Stimulated activated CD8-positive, alpha-beta memory T cell treated with anti-CD3 and anti-CD28 coated beads, Interleukin-4, amount 100 ng/mL, for 48 hours (primary cell): ENCODE measurements around the gene DCAF4.
"Not testable (repeated sequence)": the region's sequence is repeated elsewhere in the genome, so short reads cannot be mapped to it uniquely, and the experiment has no call there.

Experiments
- DNase-seq: peaks from one replicate; pipeline ENCODE4 v3.0.0-alpha.2; 2020

DCAF4 gene

GRCh38 chr14:72941286-72941985 is 15.2 kb downstream of the DCAF4 start:
- DNase-seq, result no peak

DNA sequence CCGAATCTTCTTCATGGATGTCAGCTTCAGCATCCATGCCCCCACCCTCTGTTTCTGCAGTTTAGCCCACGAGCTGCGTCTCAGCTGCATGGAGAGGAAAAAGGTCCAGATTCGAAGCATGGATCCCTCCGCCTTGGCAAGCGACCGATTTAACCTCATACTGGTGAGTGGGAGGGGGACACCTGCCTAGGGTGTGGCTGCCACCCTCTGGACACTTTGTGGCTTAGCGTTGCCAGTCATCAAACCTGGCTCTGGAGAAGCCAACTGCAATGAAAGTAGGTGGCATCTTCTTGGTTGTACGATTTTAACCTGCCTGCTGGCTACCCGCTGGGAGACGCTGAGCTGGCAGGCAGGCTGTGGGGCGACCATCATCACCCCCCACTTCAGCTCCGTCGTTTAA is 16.7 kb downstream of the DCAF4 start:
- DNase-seq, result no peak

GRCh38 chr14:72943876-72944430 is 17.7 kb downstream of the DCAF4 start:
- no peak for DNase-seq

GRCh38 chr14:72945356-72946027 is 19.2 kb downstream of the DCAF4 start:
- DNase-seq, result no peak

- DNase-seq, result no peak
These were observed 20.2 kb downstream of the DCAF4 start for GRCh38 chr14:72946491-72946890.

DNA sequence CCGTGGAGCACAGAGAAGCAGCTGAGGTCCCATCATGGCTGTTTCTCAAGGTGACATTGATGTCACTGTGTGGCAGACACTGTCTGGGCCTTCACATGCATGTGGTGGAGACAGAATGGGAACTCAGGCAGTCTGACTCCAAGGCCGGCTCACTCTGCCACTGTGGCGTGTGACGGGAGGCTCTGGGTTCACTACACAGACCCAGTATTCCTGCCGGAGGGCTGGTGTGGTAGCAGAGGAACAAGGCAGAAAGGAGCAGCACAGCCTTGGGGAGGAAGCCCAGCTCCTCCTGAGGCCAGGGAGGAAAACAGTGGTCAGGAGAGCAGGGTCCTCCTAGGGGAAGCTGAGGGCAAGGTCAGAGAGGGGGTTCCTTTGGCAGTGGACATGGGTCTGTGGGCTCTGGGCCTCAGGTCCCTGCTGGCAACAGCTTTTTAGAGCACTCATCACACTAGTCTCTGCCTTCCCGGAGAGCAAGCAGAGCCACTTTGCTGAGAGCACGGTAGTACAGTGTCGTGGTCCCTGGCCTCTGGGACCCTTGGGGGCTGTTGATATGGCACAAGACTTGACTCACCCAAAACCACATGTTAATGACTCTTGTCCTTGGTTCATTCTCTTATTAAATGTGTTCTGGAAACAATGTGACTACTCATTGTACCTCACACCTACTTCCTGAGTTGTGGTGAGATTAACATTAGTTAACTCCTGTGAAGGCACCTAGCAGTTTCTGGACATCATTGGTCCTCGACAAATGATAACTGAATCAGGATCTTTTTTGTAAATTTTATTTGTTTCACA is 21.3 kb downstream of the DCAF4 start:
- DNase-seq, result no peak

DNA sequence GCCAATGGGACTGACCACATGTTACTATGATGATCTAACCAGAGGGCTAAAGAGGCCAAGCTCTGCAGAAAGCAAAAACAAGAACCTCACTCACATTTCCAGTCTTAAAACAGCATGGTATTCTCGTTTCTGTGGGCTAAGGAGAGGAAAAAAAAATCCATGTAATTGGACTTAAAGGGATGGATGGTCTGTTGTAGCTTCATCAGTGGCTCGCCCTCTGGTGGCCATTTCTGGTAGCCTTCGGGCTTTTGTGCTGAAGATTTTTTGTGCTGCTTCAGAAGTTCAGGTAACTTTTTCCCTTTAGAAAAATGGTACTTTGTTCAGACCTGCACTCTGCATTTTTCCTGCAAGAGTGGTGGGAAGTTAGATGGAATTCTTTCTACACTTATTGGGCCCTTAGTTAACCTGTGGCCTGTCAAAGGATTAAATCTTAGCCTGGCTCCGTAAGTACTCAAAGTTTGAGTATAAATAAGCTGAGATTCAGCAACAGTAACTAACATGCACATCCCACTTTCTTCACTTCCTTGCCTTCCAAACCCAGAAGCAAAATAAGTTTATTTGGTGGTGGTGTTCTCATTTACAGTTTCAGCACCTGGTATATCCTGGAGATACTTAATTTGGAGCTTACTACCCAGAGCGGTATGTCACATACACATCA is 22.3 kb downstream of the DCAF4 start:
- peak; percentile 83 for DNase-seq

DNA sequence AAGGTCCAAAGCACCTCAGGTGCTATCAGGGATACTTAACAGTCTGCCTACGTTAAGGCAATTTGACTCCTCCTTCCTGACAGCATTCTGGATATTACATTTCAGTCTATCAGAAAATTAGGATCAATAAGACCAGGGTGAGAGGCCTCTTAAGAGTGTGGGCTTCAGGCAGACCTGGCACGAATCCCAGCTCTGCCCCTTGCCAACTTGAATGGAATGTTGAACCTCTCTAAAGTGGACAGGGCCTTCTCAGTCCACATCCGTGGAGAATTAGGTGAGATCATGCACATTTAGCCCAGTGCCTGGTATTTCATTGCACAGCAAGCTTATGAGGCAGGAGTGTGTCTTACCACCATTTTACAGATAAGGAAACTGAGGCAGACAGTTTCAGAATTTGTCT is 25.9 kb downstream of the DCAF4 start:
- no peak for DNase-seq

GRCh38 chr14:72956741-72957140 is 30.5 kb downstream of the DCAF4 start:
- DNase-seq, result not testable (repeated sequence)

- no peak for DNase-seq
These were observed 30.9 kb downstream of the DCAF4 start for GRCh38 chr14:72957213-72957612.

DNA sequence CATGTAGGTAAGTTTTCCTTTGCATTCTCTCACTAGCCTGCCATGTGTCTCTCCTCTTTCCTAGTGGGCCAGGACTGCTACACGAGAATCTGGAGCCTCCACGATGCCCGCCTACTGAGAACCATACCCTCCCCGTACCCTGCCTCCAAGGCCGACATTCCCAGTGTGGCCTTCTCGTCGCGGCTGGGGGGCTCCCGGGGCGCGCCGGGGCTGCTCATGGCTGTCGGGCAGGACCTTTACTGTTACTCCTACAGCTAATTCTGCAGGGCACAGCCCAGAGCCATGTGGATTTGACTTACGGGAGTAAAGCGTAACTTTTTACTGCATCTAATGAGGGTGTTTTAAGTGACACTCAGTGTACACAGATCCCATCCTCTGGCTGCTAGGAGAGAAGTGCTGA is 32.3 kb downstream of the DCAF4 start:
- no peak for DNase-seq

DNA sequence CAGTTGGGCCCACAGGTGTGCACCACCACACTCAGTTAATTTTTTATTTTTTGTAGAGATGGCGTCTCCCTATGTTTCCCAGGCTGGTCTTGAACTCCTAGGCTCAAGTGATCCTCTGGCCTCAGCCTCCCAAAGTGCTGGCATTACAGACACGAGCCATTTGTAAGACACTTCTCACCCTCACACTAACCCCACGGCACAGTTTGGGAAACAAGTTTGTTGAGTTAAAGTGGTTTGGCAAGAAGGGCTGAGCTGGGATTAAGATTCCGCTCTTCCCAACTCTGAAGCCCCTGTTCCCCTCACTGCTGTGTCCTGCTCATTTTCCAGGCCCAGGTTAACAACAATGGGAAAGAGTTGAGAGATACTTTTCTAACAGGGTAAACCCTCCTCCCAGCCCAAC is 34.8 kb downstream of the DCAF4 start:
- DNase-seq, result not testable (repeated sequence)

GRCh38 chr14:72961579-72962335 is 35.5 kb downstream of the DCAF4 start:
- no peak for DNase-seq

DNA sequence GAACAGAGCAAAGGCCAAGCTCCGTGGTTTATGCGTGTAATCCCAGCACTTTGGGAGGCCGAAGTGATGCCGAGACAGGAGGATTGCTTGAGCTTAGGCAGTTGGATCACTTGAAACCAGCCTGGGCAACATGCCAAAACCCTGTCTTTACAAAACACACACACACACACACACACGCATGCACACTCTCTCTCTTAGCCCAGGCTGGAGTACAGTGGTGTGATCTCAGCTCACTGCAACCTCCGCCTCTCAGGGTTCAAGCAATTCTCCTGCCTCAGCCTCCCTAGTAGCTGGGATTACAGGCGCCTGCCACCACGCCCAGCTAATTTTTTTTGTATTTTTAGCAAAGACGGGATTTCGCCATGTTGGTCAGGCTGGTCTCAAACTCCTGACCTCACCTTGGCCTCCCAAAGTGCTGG is 36.1 kb downstream of the DCAF4 start:
- not testable (repeated sequence) for DNase-seq

DNA sequence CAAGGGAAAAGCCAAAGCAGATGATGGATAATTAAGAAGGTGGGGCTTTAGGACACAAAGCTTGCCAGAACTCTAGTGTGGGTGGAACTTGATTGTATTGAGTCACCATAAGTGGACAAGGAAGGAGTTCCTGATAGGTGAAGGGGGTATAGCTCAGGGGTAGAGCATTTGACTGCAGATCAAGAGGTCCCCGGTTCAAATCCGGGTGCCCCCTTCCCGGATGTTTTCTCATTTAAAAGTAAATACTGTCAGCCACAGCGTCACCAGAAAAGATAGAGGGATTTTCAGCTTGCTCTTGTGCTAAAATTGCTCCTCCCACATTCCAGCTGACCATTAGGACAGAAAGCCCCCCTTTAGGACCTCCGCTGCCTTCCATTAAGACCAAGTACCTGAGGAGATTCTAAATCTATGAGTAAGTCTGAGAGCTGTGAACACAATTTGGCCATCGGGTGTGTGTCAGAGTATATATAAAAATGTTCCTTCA is 36.6 kb downstream of the DCAF4 start:
- no peak for DNase-seq

DNA sequence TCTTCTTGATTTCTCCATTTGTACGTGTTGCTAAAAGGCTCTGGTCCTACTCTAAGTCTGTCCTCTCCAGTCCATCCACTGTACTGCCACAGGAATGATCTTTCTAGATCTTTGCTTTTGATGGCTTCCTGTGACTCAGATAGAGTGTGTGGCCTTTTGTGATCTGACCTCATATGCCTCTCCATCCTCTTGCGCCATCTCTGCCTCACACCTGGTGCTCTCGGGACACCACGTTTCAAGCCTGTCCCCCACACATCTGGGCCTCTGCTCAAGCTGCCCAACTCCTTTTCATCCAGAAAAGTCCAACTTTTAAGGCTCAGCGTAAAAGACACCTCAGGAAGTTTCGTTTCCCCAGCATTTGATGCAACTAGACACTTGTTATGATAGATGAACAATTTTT is 39.0 kb downstream of the DCAF4 start:
- no peak for DNase-seq

- DNase-seq, result no peak
These were observed 39.8 kb downstream of the DCAF4 start for GRCh38 chr14:72966038-72966437.

GRCh38 chr14:72968316-72968715 is 42.1 kb downstream of the DCAF4 start:
- DNase-seq, result no peak

DNA sequence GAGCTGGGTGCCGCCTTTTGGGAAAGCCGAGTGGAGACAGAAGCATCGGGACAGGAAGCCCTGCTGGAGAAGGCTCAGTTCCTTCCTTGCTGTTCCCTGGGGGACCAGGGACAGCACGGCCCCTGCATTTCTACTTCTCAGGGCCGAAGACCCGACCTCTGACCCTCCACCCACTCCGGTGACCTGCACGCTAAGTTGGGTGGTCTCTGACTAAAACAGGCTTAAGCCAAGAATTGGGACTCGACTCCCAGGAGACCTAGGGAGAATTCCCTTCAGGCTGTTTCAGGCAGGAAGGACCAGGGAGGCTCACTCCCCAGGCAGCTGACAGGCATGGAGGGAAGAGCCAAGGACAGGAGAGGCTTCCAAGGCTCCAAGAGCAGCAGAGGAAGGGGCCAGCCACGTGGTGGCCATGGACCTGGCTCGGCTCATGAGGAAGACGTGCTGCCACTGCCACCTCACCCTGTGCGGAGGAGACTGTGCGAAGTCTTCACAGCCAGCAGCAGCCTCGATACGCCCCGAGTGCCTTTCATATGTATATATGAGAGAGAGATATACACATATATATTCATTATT is 43.9 kb downstream of the DCAF4 start:
- no peak for DNase-seq

- no peak for DNase-seq
These were observed 44.7 kb downstream of the DCAF4 start for GRCh38 chr14:72970824-72971434.

DNA sequence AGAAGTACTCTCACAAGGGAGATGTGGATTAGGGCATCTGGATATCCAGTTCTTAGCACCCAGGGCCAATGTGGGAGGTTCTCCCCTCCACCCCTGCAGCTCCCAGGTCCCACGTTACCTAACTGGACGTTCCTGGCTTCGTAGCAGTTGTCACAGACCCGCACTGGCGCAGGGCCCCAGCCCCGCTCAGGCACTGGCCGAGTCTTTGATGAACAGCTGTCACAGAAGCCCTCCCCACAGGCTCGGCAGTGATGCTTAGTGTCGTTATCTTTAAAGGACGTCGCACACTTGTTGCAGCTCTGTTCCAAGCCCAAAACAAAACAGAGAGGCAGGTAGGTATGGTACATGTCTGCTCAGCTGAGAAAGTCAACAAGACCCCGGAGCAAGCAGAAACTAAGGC is 48.4 kb downstream of the DCAF4 start:
- DNase-seq, result no peak
